ENCODE measurements around the gene CAPZB.

CAPZB gene

DNA sequence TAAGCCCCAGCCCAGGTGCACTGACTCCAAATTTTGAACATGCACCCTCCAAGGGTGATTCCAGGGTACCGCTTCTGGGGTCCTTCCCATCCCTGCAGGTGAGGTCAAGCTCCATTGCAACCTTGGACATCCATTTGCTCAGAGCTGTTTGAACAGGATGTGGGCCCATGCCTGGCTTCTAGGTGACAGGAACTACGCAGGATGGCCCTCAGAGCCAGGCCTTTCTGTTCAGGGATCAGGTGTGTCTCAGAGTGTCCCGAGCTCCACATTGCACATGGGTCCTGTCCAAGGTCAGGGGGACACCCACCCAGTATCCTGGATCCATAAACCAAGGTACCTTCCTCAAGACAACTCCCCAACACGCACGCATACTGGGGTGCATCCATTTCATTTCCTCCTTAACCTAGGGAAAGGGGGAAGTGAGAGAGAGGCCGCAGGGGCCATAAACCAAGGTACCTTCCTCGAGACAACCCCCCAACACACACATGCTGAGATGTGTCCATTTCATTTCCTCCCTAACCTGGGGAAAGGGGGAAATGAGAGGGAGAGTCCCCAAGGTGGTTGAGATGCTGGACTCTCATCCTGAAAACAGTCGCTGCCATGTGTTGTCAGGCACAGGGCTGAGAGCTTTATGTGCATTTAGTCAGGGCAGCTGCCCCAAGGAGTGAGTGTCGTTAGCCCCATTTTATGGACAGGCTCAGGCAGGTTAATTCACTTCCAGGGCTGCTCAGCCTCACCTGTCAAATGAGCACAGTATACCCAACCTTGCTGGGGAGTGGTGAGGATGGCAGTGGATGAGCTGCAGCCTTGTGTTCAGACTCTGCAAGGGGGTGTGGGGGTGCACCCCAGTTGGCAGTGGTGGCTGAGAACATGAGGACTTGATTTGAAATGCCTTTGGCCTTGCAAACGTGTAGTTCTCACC, 171.1 kb downstream of the CAPZB start:
- Histone ChIP-seq H3K36me3 (ENCODE audit: insufficient read depth, low read length) (no peaks in the 10 kb centered on the region; the same call in 1 of the 2 replicates), H3K4me1 (ENCODE audit: insufficient read depth, low read length) (peaks cover 26% of the 10 kb centered on the region), H2AFZ (ENCODE audit: low read depth, low read length) (no peak overlapping the region), H3K4me3 (ENCODE audit: low read depth in 1 of 2, low read length in 2 of 2) (no peak overlapping the region), H3K9ac (ENCODE audit: low read depth, low read length) (no peak overlapping the region), H3K27ac (ENCODE audit: low read length) (no peak overlapping the region), H3K4me2 (ENCODE audit: insufficient read depth, low read length) (no peak overlapping the region), H3K27me3 (ENCODE audit: insufficient read depth, low read length, poor library complexity) (no peaks in the 10 kb centered on the region), H3K9me3 (ENCODE audit: insufficient read depth, low read length, severe bottlenecking) (no peaks in the 10 kb centered on the region), H4K20me1 (ENCODE audit: insufficient read depth, low read length) (0 out of 2 replicates have a peak, but pooled peaks cover 6% of the 10 kb centered on the region), H3K79me2 (ENCODE audit: insufficient read depth, low read length) (peaks cover 16% of the 10 kb centered on the region)
- DNase-seq = no peak
- no peak for ATAC-seq (ENCODE audit: insufficient read depth, low read depth)
- TF ChIP-seq EZH2 (IDR thresholded peaks at IDR 0.05; ENCODE audit: borderline replicate concordance, low read depth, low read length, severe bottlenecking) (no peak), CTCF (IDR thresholded peaks at IDR 0.05; ENCODE audit: borderline replicate concordance, extremely low read depth, low read length, poor library complexity, severe bottlenecking) (no peak)

DNA sequence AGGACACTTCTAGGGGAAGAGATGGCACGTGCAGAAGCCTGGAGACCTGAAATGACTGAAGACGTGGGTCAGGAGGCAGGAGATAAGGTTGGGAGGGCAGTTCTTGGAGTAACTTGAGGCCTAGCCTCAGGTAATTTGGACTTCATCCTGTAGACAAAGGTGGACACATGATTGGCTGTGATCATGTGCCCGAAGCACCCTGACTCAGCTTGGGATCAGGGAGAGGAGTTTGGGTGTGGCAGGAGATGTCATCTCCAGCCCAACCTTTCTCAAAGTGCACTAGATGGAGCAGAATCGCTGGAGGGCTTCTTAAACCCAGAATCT, 171.7 kb downstream of the CAPZB start:
- no peaks in the 10 kb centered on the region for H3K9me3 ChIP-seq (ENCODE audit: insufficient read depth, low read length, severe bottlenecking)
- ATAC-seq (ENCODE audit: insufficient read depth, low read depth) = no peak
- no peaks in the 10 kb centered on the region for H3K27me3 ChIP-seq (ENCODE audit: insufficient read depth, low read length, poor library complexity)
- no peak overlapping the region; the same call in 1 of the 2 replicates for H3K9ac ChIP-seq (ENCODE audit: low read depth, low read length)
- peaks cover 10% of the 10 kb centered on the region; the same call in 1 of the 2 replicates for H4K20me1 ChIP-seq (ENCODE audit: insufficient read depth, low read length)
- peaks cover 26% of the 10 kb centered on the region for H3K4me1 ChIP-seq (ENCODE audit: insufficient read depth, low read length)
- peak overlapping the region; percentile 92 for H3K4me2 ChIP-seq (ENCODE audit: insufficient read depth, low read length)
- DNase-seq = no peak
- H2AFZ ChIP-seq (ENCODE audit: low read depth, low read length) = no peak overlapping the region
- H3K27ac ChIP-seq (ENCODE audit: low read length) = no peak overlapping the region
- TF ChIP-seq EZH2 (IDR thresholded peaks at IDR 0.05; ENCODE audit: borderline replicate concordance, low read depth, low read length, severe bottlenecking) (no peak), CTCF (IDR thresholded peaks at IDR 0.05; ENCODE audit: borderline replicate concordance, extremely low read depth, low read length, poor library complexity, severe bottlenecking) (no peak)
- peaks cover 6% of the 10 kb centered on the region for H3K36me3 ChIP-seq (ENCODE audit: insufficient read depth, low read length)
- H3K79me2 ChIP-seq (ENCODE audit: insufficient read depth, low read length) = peaks cover 16% of the 10 kb centered on the region
- H3K4me3 ChIP-seq (ENCODE audit: low read depth in 1 of 2, low read length in 2 of 2) = no peak overlapping the region

DNA sequence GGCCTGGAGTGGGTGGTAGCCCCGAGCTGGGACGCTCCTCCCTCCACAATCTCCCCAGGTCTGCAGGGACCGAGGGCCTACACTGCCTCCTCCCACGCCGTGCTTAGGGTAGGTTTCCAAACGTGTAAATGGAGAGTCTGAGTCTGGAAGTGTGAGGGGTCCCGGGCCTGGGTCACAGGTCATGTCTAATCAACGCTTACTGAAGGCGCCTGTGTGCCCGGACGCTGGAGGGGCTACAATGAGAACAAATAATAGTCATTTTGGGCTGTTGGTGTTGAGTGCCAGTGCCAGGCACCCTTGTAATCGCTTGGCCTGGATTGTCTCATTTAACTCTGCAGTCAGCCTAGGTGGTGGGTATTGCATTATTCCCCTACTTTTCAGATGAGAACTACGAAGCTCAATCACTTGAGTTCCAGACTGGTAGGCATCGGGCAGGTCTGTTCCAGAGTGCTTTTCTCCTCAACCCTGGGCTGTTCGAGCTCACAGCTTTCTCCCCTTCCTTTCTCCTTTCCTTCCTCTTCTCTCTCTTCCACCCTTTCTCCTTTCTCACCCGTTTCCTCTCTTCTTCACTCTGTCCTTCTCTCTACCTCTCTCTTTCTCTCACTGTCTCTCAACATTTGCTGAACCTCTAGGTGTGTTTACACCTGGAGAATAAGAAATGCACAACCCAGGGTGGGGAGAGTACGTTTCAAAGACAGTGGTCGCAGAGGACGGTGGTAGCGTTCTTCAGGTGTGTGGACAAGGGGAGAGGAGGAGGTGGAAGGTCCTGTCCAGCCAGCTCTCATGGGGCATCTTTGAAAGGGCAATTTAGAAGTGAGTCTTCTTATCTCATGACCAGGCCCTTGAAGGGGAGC, 172.3 kb downstream of the CAPZB start:
- H4K20me1 ChIP-seq (ENCODE audit: insufficient read depth, low read length) = peaks cover 10% of the 10 kb centered on the region; the same call in 1 of the 2 replicates
- TF ChIP-seq EZH2 (IDR thresholded peaks at IDR 0.05; ENCODE audit: borderline replicate concordance, low read depth, low read length, severe bottlenecking) (no peak), CTCF (IDR thresholded peaks at IDR 0.05; ENCODE audit: borderline replicate concordance, extremely low read depth, low read length, poor library complexity, severe bottlenecking) (no peak)
- peak overlapping the region; percentile 92 for H3K4me2 ChIP-seq (ENCODE audit: insufficient read depth, low read length)
- peak overlapping the region; percentile 36 to 79; a peak in 3 of 4 replicates for H3K4me3 ChIP-seq (ENCODE audit: low read depth in 1 of 2, low read length in 2 of 2)
- H3K27me3 ChIP-seq (ENCODE audit: insufficient read depth, low read length, poor library complexity) = no peaks in the 10 kb centered on the region
- H3K27ac ChIP-seq (ENCODE audit: low read length) = peak overlapping the region; percentile 79
- H2AFZ ChIP-seq (ENCODE audit: low read depth, low read length) = peak overlapping the region; percentile 90; the same call in 1 of the 2 replicates
- ATAC-seq (ENCODE audit: insufficient read depth, low read depth) (no peak), DNase-seq (no peak)
- H3K9me3 ChIP-seq (ENCODE audit: insufficient read depth, low read length, severe bottlenecking) = no peaks in the 10 kb centered on the region
- peaks cover 26% of the 10 kb centered on the region for H3K4me1 ChIP-seq (ENCODE audit: insufficient read depth, low read length)
- H3K9ac ChIP-seq (ENCODE audit: low read depth, low read length) = peak overlapping the region; percentile 99
- peaks cover 16% of the 10 kb centered on the region for H3K79me2 ChIP-seq (ENCODE audit: insufficient read depth, low read length)
- peaks cover 12% of the 10 kb centered on the region for H3K36me3 ChIP-seq (ENCODE audit: insufficient read depth, low read length)

Data from DND-41 (cell line).